ACC112 (cell line): Measurements from ENCODE around the gene RPL26.

ENCODE experiments used
- H2AFZ ChIP-seq: fragments of 200-600 bp; sonication (generic); one replicate; pipeline ENCODE4 v1.6.0; 2017; ENCODE audit warnings: antibody characterized with exemption, low read length; ENCODE audit not compliant: unreplicated experiment
- H3K27ac ChIP-seq: fragments of 200-600 bp; sonication (generic); 2 replicates; pipeline ENCODE4 v1.5.1; 2014; ENCODE audit warnings: low read depth, mild to moderate bottlenecking, antibody characterized with exemption, low read length, moderate library complexity
- H3K27me3 ChIP-seq: fragments of 200-600 bp; sonication (generic); 2 replicates; pipeline ENCODE4 v1.6.1; 2014; ENCODE audit warnings: mild to moderate bottlenecking, antibody characterized with exemption, low read length, moderate library complexity, mixed read lengths; ENCODE audit not compliant: insufficient read depth
- H3K36me3 ChIP-seq: fragments of 200-600 bp; sonication (generic); 2 replicates; pipeline ENCODE4 v1.6.1; 2016; ENCODE audit warnings: mild to moderate bottlenecking, antibody characterized with exemption, low read length, moderate library complexity, mixed read lengths; ENCODE audit not compliant: insufficient read depth
- H3K4me1 ChIP-seq: fragments of 200-600 bp; sonication (generic); one replicate; pipeline ENCODE4 v1.6.1; 2016; ENCODE audit warnings: low read length, mixed read lengths; ENCODE audit not compliant: insufficient read depth, unreplicated experiment, control insufficient read depth
- H3K4me3 ChIP-seq: fragments of 200-600 bp; sonication (generic); 2 replicates; pipeline ENCODE4 v1.5.1; 2014; ENCODE audit warnings: mild to moderate bottlenecking, low read depth, low read length
- H3K79me2 ChIP-seq: fragments of 200-600 bp; sonication (generic); one replicate; pipeline ENCODE4 v1.6.0; 2016; ENCODE audit warnings: low read length; ENCODE audit not compliant: control insufficient read depth, unreplicated experiment, insufficient read depth

The RPL26 gene

GRCh38 chr17:8413328-8413727 is 30.3 kb upstream of the RPL26 start:
- no peak overlapping the region for H3K27ac ChIP-seq
- no peak overlapping the region for H3K4me3 ChIP-seq
- H2AFZ ChIP-seq: no peak overlapping the region
- peaks cover 4% of the 10 kb centered on the region for H3K4me1 ChIP-seq
- H3K79me2 ChIP-seq: no peaks in the 10 kb centered on the region
- peaks cover 25% of the 10 kb centered on the region for H3K27me3 ChIP-seq
- no peaks in the 10 kb centered on the region for H3K36me3 ChIP-seq

- peaks cover 13% of the 10 kb centered on the region for H3K27me3 ChIP-seq
- no peak overlapping the region for H3K4me3 ChIP-seq
- H3K27ac ChIP-seq: no peak overlapping the region
- H3K4me1 ChIP-seq: peaks cover 4% of the 10 kb centered on the region
- H3K36me3 ChIP-seq: no peaks in the 10 kb centered on the region
- no peak overlapping the region for H2AFZ ChIP-seq
- H3K79me2 ChIP-seq: no peaks in the 10 kb centered on the region
Measured at GRCh38 chr17:8412089-8412488, 29.1 kb upstream of the RPL26 start.

GRCh38 chr17:8410883-8411238 is 27.9 kb upstream of the RPL26 start:
- H3K27ac ChIP-seq: no peak overlapping the region
- peaks cover under 1% of the 10 kb centered on the region; the same call in 1 of the 2 replicates for H3K27me3 ChIP-seq
- H3K4me3 ChIP-seq: no peak overlapping the region
- no peaks in the 10 kb centered on the region for H3K36me3 ChIP-seq
- H3K4me1 ChIP-seq: peaks cover 4% of the 10 kb centered on the region
- no peak overlapping the region for H2AFZ ChIP-seq
- H3K79me2 ChIP-seq: no peaks in the 10 kb centered on the region

GRCh38 chr17:8409966-8410882 is 27.2 kb upstream of the RPL26 start:
- Histone ChIP-seq H3K4me1 (peaks cover 4% of the 10 kb centered on the region), H3K27me3 (no peaks in the 10 kb centered on the region), H3K27ac (no peak overlapping the region), H3K4me3 (no peak overlapping the region), H3K36me3 (no peaks in the 10 kb centered on the region), H2AFZ (peak overlapping the region; percentile 64), H3K79me2 (no peaks in the 10 kb centered on the region)

- Histone ChIP-seq H2AFZ (no peak overlapping the region), H3K4me1 (peaks cover 4% of the 10 kb centered on the region), H3K27me3 (no peaks in the 10 kb centered on the region), H3K4me3 (no peak overlapping the region), H3K79me2 (no peaks in the 10 kb centered on the region), H3K27ac (no peak overlapping the region), H3K36me3 (no peaks in the 10 kb centered on the region)
Measured at GRCh38 chr17:8408371-8408770, 25.4 kb upstream of the RPL26 start.

GRCh38 chr17:8406174-8406573 is 23.2 kb upstream of the RPL26 start:
- Histone ChIP-seq H2AFZ (no peak overlapping the region), H3K27me3 (peaks cover 6% of the 10 kb centered on the region; the same call in 1 of the 2 replicates), H3K4me1 (peaks cover 4% of the 10 kb centered on the region), H3K4me3 (no peak overlapping the region), H3K36me3 (no peaks in the 10 kb centered on the region), H3K27ac (no peak overlapping the region), H3K79me2 (no peaks in the 10 kb centered on the region)

- Histone ChIP-seq H3K27me3 (peaks cover 12% of the 10 kb centered on the region), H3K79me2 (no peaks in the 10 kb centered on the region), H3K36me3 (no peaks in the 10 kb centered on the region), H3K4me1 (peaks cover 3% of the 10 kb centered on the region), H2AFZ (no peak overlapping the region), H3K4me3 (no peak overlapping the region), H3K27ac (no peak overlapping the region)
Measured at GRCh38 chr17:8405499-8406016, 22.6 kb upstream of the RPL26 start.

- Histone ChIP-seq H3K27ac (no peak overlapping the region), H3K4me1 (no peaks in the 10 kb centered on the region), H3K79me2 (no peaks in the 10 kb centered on the region), H3K36me3 (no peaks in the 10 kb centered on the region), H2AFZ (no peak overlapping the region), H3K27me3 (peaks cover 24% of the 10 kb centered on the region), H3K4me3 (no peak overlapping the region)
Measured at GRCh38 chr17:8402921-8403536, 20.0 kb upstream of the RPL26 start.

GRCh38 chr17:8401107-8401506 is 18.1 kb upstream of the RPL26 start:
- Histone ChIP-seq H3K27me3 (peaks cover 41% of the 10 kb centered on the region), H3K27ac (no peak overlapping the region), H2AFZ (no peak overlapping the region), H3K36me3 (no peaks in the 10 kb centered on the region), H3K4me1 (no peaks in the 10 kb centered on the region), H3K79me2 (no peaks in the 10 kb centered on the region), H3K4me3 (no peak overlapping the region)

GRCh38 chr17:8398980-8399379 is 16.0 kb upstream of the RPL26 start:
- Histone ChIP-seq H3K4me1 (no peaks in the 10 kb centered on the region), H3K27me3 (peaks cover 60% of the 10 kb centered on the region), H3K27ac (no peak overlapping the region), H3K36me3 (no peaks in the 10 kb centered on the region), H2AFZ (no peak overlapping the region), H3K79me2 (no peaks in the 10 kb centered on the region), H3K4me3 (no peak overlapping the region)

GRCh38 chr17:8397636-8398035 is 14.6 kb upstream of the RPL26 start, which contains the start of gene RNF222:
TSS of gene RNF222 (minus strand) at chr17:8397827. CDS start at chr17:8393461, 4,366 bp downstream.
- peaks cover 60% of the 10 kb centered on the region for H3K27me3 ChIP-seq
- H3K4me3 ChIP-seq: no peak within 1 kb of the TSS
- H3K36me3 ChIP-seq: no peaks in the 10 kb centered on the region
- no peaks in the 10 kb centered on the region for H3K79me2 ChIP-seq
- H3K4me1 ChIP-seq: peaks cover 5% of the 10 kb centered on the region
- H2AFZ ChIP-seq: no peak within 1 kb of the TSS
- no peak within 1 kb of the TSS for H3K27ac ChIP-seq
